ES-I3 (cell line): ENCODE results near the gene TSPAN18.

Source experiments
- H3K36me3 ChIP-seq: 2 replicates; pipeline ENCODE4 v1.6.1; 2013; ENCODE audit warnings: mild to moderate bottlenecking, low read length, control low read depth, moderate library complexity; ENCODE audit not compliant: insufficient read depth
- H3K4me1 ChIP-seq: 2 replicates; pipeline ENCODE4 v1.6.1; 2013; ENCODE audit warnings: mild to moderate bottlenecking, control low read depth, low read length; ENCODE audit not compliant: insufficient read depth
- H3K9ac ChIP-seq: 2 replicates; pipeline ENCODE4 v1.6.1; 2013; ENCODE audit warnings: low read depth, mild to moderate bottlenecking, low read length, moderate library complexity
- H3K9me3 ChIP-seq: 2 replicates; pipeline ENCODE4 v1.6.1; 2013; ENCODE audit warnings: mild to moderate bottlenecking, low read length, moderate library complexity; ENCODE audit not compliant: control insufficient read depth, insufficient read depth

TSPAN18 gene

DNA sequence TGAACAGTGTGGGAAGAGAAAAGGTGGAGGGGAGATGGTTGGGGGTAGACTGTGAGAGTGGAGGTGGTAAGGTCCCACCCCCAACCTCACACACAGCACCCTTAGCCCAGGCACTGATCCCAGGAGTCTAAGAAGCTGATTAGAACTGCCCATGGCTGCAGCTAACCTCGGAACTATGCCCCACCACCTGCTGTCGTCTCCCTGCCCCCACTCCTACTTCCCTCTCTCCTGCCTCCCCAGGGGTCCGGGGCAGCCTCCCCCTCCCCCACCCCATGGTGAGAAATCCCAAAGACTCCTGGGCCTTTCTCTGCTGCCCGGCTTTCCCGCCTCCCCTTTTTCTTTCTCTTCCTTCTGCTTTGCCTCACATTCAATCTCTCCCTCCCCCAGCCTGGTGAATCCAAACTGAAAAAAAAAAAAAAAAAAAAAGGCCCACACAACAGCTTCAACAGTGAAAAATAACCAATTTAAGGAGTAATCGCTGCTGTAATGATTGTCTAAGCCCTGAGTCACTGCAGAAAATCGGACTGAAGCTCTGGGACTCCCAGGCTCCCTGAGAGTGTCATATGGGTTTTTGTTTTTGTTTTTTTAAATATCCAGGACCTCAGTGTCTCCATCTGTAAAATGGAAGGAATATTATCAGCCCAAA lies 233.6 kb downstream of the TSPAN18 start:
- H3K9ac ChIP-seq, result no peak overlapping the region; the same call in 1 of the 2 replicates
- no peaks in the 10 kb centered on the region for H3K9me3 ChIP-seq
- peaks cover 43% of the 10 kb centered on the region for H3K4me1 ChIP-seq
- H3K36me3 ChIP-seq, result no peaks in the 10 kb centered on the region

DNA sequence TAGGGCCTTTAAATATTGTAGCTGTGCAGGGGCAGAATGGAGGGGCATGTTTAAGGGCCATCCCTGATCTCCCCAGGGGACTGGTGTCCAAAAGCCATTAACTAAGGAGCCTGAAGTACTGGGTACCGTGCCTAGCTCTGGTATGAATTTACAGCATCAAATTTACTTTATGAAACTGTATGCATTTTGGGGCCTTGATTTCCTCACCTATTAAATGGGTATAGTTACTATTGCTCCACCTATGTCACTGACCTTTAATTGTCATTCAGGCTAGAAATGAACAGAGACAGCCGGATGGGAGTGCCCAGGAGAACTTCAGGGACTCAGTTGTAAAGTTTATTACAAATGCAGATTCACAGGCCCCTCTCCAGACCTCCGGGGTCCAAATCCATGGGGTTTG lies 235.7 kb downstream of the TSPAN18 start:
- H3K4me1 ChIP-seq, result peaks cover 28% of the 10 kb centered on the region
- no peaks in the 10 kb centered on the region for H3K36me3 ChIP-seq
- no peak overlapping the region for H3K9ac ChIP-seq
- H3K9me3 ChIP-seq, result no peaks in the 10 kb centered on the region

- Histone ChIP-seq H3K9me3 (no peaks in the 10 kb centered on the region), H3K9ac (no peak overlapping the region), H3K4me1 (peaks cover 32% of the 10 kb centered on the region)
These were observed 236.4 kb downstream of the TSPAN18 start for GRCh38 chr11:44963136-44963535.

DNA sequence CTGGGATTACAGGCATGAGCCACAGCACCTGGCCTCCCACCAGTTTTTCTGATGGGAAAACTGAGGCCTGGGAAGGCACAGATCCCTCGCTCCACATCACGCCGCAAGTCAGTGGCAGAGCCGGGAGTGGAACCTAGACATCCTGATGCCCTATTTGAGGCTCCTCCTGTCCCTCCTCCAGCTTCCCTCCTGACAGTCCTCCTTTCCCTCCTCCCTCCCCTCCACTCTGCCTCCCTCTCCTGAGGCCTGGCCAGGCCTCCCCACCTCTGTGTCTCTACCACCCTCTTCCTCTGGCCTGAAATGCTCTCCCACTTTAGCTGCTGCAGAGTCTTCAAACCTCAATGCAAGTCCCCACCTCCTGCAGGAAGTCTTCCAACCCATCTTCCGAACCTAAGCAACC lies 237.2 kb downstream of the TSPAN18 start:
- no peaks in the 10 kb centered on the region for H3K36me3 ChIP-seq
- no peak overlapping the region for H3K9ac ChIP-seq
- no peaks in the 10 kb centered on the region for H3K9me3 ChIP-seq
- peaks cover 33% of the 10 kb centered on the region for H3K4me1 ChIP-seq

More at GRCh38 chr11:44963136-44963535, 236.4 kb downstream of the TSPAN18 start:
- no peaks in the 10 kb centered on the region for H3K36me3 ChIP-seq

DNA sequence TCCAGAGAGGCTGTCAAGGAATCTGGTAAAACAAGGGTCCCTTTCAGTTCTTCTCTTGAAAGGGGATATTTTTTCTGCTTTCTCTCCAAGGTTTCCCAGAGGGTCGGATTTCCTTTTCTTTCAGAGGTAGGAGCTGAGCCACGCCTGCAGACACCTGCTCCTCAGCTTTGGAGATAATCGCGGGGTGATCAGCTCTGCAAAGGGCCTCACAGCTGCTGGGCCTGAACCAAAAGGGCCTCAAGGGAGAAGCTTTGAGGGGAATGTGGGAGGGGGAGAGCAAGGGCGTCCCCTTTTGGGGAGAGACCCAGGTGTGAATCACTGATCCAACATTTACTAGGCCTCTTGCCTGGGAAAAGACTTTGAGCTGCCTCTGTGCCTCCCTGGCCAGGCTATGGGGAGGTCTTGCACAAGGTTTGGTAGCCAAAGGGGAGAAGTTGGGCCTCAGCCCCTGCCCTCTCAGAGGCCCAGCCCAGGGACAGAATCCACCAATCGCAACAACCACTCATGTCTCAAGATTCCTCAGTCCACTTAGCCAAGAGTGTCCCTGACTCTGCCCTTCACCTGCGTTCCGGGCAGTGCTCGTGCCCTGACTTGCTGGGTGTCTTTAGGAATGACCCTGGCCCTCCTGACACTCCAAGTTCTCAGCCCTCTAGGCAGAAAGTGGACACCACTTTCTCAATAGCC lies 237.9 kb downstream of the TSPAN18 start:
- H3K36me3 ChIP-seq, result no peaks in the 10 kb centered on the region
- no peaks in the 10 kb centered on the region for H3K9me3 ChIP-seq
- H3K4me1 ChIP-seq, result peaks cover 28% of the 10 kb centered on the region
- no peak overlapping the region for H3K9ac ChIP-seq

- Histone ChIP-seq H3K9ac (no peak overlapping the region), H3K9me3 (no peaks in the 10 kb centered on the region), H3K36me3 (no peaks in the 10 kb centered on the region), H3K4me1 (peaks cover 14% of the 10 kb centered on the region)
These were observed 239.9 kb downstream of the TSPAN18 start for GRCh38 chr11:44966694-44967093.

GRCh38 chr11:44967930-44968496 lies 241.3 kb downstream of the TSPAN18 start:
- Histone ChIP-seq H3K4me1 (peaks cover 11% of the 10 kb centered on the region), H3K36me3 (no peaks in the 10 kb centered on the region), H3K9me3 (no peaks in the 10 kb centered on the region), H3K9ac (no peak overlapping the region)

- Histone ChIP-seq H3K36me3 (no peaks in the 10 kb centered on the region), H3K4me1 (peaks cover 11% of the 10 kb centered on the region), H3K9me3 (no peaks in the 10 kb centered on the region), H3K9ac (no peak overlapping the region)
These were observed 241.7 kb downstream of the TSPAN18 start for GRCh38 chr11:44968510-44968909.

DNA sequence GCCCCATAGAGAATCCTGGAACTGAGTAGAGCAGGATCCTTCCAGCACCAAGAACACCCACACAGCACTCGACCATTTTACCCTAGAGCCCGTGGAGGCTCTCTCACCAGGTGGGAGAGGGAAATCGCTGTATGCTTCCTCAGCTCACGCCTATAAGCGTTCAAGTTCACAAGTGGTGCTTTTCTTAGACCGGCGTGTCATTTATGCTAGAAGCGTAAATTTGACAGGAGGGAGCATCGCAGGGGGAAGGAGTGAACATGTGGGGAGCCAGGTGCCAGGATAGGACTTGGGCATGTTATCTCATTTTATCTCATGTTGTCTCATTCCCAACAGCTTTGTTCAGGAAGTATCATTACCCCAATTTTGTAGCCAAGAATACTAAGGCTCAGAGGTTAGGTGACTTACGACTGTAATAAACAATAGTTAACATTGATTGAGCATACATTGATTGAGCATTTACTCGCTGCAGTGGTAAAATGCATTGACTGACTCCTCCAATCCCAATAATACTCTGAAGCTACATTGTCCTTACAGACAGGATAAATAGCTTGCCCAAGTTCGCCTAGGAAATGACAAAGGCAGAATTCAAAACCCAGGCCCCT lies 243.0 kb downstream of the TSPAN18 start:
- Histone ChIP-seq H3K4me1 (peaks cover 9% of the 10 kb centered on the region), H3K9me3 (no peaks in the 10 kb centered on the region), H3K36me3 (no peaks in the 10 kb centered on the region), H3K9ac (no peak overlapping the region)

DNA sequence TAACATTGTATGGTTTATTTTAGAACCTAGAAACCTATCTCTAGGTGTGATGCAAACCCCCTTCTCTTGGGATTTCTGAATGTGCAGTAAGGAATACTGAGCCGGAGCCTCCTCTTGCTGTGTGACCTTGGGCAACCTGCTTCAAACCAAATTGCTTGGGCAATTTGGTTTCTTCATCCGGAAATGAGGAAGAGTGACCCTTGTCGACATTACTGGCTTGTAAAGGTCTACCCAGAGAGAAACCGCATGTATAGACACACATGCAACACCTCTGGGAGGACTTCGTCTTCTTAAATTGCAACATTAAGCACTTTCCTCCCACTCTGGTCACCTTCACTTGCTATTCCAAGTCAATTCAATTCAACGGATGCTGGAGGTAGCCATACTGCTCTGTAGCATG lies 243.5 kb downstream of the TSPAN18 start:
- peaks cover 6% of the 10 kb centered on the region; the same call in 1 of the 2 replicates for H3K4me1 ChIP-seq
- no peaks in the 10 kb centered on the region for H3K36me3 ChIP-seq
- H3K9me3 ChIP-seq, result no peaks in the 10 kb centered on the region
- no peak overlapping the region for H3K9ac ChIP-seq

GRCh38 chr11:44971185-44971584 lies 244.4 kb downstream of the TSPAN18 start:
- Histone ChIP-seq H3K4me1 (peaks cover 6% of the 10 kb centered on the region; the same call in 1 of the 2 replicates), H3K9ac (no peak overlapping the region), H3K36me3 (no peaks in the 10 kb centered on the region), H3K9me3 (no peaks in the 10 kb centered on the region)

DNA sequence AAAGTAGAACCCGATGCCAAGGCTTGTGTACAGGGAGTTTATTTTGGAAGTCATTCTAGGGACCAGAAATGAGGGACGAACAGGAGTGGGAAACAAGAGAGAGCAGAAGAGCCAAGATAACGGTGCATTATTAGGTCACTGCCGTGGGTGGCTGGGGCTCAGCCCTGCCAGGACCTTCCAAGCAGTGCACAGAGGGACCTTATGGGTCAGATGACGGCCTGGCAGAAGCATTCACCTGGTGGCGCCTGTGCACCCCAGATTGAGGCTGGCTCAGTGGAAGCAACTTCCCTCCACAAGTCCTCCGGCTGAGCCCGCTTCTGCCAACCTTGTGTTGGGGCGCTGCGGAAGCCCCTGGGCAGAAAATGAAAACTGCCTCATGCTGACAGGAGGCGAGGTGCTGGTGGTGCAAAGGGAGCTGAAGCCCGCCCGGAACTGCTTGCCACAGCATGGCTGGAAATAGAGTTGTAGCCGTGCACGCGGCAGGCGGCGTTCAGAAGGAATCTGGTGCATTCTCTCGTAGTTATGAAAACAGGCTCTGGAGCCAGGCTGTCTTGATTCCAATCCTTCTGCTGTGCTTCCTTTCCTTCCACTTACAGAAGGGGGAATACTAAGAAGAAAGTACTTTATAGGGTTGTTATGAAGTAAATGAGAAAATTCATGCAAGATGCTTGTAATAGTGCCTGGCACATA lies 246.1 kb downstream of the TSPAN18 start:
- Histone ChIP-seq H3K9me3 (no peaks in the 10 kb centered on the region), H3K4me1 (peaks cover 18% of the 10 kb centered on the region; the same call in 1 of the 2 replicates), H3K9ac (no peak overlapping the region), H3K36me3 (no peaks in the 10 kb centered on the region)

DNA sequence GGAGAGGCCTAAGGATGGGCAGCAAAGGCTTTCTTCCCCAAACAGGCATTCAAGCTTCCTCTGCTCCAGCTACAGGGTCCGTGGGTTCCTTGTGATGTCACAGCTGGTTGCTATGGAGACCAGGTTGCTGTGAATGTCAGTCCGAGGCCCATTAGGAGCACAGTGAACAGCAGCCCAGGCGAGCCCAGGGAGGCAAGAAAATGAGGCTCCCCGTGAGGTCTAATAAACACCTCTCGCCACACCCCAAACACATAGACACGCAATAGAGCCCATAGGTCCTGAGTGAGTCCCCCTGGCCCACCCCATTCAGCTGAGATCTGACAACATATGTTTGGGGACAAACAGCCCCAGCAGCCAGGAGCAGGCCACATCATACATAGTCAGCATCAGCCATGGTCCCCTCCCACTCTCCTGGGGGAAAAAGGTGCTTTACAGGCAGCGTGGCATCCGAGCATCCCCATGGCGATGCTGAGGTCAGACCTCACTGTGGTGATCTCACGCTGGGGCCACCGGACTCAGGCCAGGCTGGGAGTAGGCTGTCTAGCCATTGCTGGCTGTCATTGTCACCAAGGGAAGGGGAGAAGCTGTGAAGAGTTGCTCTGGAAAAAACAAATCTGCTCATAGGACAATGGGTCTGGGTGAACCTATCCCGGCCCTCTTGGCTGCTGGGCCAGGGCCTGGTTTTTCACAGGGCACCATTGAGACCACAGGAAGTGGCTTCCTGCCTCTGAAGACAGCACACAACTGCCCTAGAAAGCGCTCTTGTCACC lies 247.1 kb downstream of the TSPAN18 start:
- Histone ChIP-seq H3K9ac (no peak overlapping the region), H3K4me1 (peaks cover 24% of the 10 kb centered on the region; the same call in 1 of the 2 replicates), H3K9me3 (no peaks in the 10 kb centered on the region), H3K36me3 (no peaks in the 10 kb centered on the region)
